Panc1 (cell line): ENCODE results near the gene KCNAB1. TPM values are rescaled to one million over a fixed set of nuclear protein-coding genes. Genes with fewer than 3 reads are reported as not detected.
A peak's percentile ranks its signal among the peaks of the same experiment; 100 is the strongest.

Source experiments
- ATAC-seq: fragments of 200-7000 bp; cut with Tn5 transposase; 2 replicates; pipeline ENCODE4 v1.9.1; 2020; ENCODE audit warnings: mild to moderate bottlenecking, moderate library complexity
- BruUV-seq: library from RNA; stranded (reverse); fragments of 400-500 nt; replicated peaks from 2 replicates; lab custom pipeline; 2021; lab: Mats Ljungman, UMichigan
- CTCF ChIA-PET: fragments of 300-600 bp; sonication (Branson Sonifier 250); formaldehyde crosslinking; loops from one replicate; lab custom pipeline; 2022; ENCODE audit warnings: antibody characterized with exemption; lab: Charles Lee
- POLR2A ChIA-PET: fragments of 300-600 bp; sonication (Branson Sonifier 250); formaldehyde crosslinking; loops from one replicate; lab custom pipeline; 2022; ENCODE audit warnings: antibody characterized with exemption; lab: Charles Lee
- DNase-seq: peaks from one replicate; pipeline ENCODE4 v3.0.0-alpha.2; 2010; ENCODE audit warnings: low read depth, low spot score
- H3K27ac ChIP-seq: 2 replicates; pipeline ENCODE4 v1.5.1; 2011; ENCODE audit warnings: mild to moderate bottlenecking, low read length, inconsistent platforms
- H3K27me3 ChIP-seq: fragments of 200-500 bp; sonication (Bioruptor generic); 2 replicates; pipeline ENCODE4 v1.6.0; 2014; ENCODE audit warnings: low read length, inconsistent platforms; ENCODE audit not compliant: control insufficient read depth, insufficient read depth
- H3K36me3 ChIP-seq: fragments of 200-500 bp; sonication (Bioruptor generic); 2 replicates; pipeline ENCODE4 v1.5.1; 2014; ENCODE audit warnings: inconsistent platforms, mild to moderate bottlenecking, low read length, moderate library complexity; ENCODE audit not compliant: control insufficient read depth, insufficient read depth
- H3K4me1 ChIP-seq: 2 replicates; pipeline ENCODE4 v1.5.1; 2011; ENCODE audit warnings: inconsistent platforms, mild to moderate bottlenecking, low read length, moderate library complexity; ENCODE audit not compliant: control insufficient read depth, insufficient read depth
- H3K4me3 ChIP-seq, 2 experiments: 2 replicates each; pipeline ENCODE4 v1.5.1; 2011 to 2012; ENCODE audit warnings: low read depth in 2 of 2, low read length in 2 of 2, mild to moderate bottlenecking in 2 of 2, inconsistent platforms in 1 of 2, moderate library complexity in 1 of 2
- H3K9me3 ChIP-seq: fragments of 200-500 bp; sonication (Bioruptor generic); 2 replicates; pipeline ENCODE4 v1.5.1; 2014; ENCODE audit warnings: low read depth, mild to moderate bottlenecking, inconsistent platforms, low read length, moderate library complexity; ENCODE audit not compliant: control insufficient read depth, insufficient read depth
- CTCF ChIP-seq: fragments of 450-650 bp; IDR thresholded peaks from 2 replicates; pipeline ENCODE4 v1.5.1; 2017; ENCODE audit warnings: mild to moderate bottlenecking
- POLR2AphosphoS5 ChIP-seq: IDR thresholded peaks from 2 replicates; pipeline ENCODE4 v1.6.1; 2012; ENCODE audit warnings: mild to moderate bottlenecking, low read depth, low read length, moderate library complexity
- REST ChIP-seq, 2 experiments: IDR thresholded peaks; 2 replicates each; pipeline ENCODE4 v1.6.1; 2011 to 2012; ENCODE audit warnings: low read depth in 2 of 2, control low read depth in 1 of 2, low read length in 1 of 2, mild to moderate bottlenecking in 1 of 2, moderate library complexity in 1 of 2; ENCODE audit not compliant: insufficient read depth in 1 of 2
- SIN3A ChIP-seq: IDR thresholded peaks from 2 replicates; pipeline ENCODE4 v1.6.1; 2012; ENCODE audit warnings: low read depth, mild to moderate bottlenecking, low read length, moderate library complexity, borderline replicate concordance; ENCODE audit not compliant: insufficient read depth
- TCF7L2 ChIP-seq: IDR thresholded peaks from 2 replicates; pipeline ENCODE4 v1.6.1; 2011; ENCODE audit warnings: mild to moderate bottlenecking, low read depth, low read length, inconsistent platforms
- in situ Hi-C: cut with HindIII; loops from 2 replicates; pipeline ENCODE4 v1.10.0; 2016; ENCODE audit warnings: low sequenced_read_pairs, low pct_unique_long_range_greater_than_20kb
- intact Hi-C: fragments of 100-400 bp; cut with micrococcal nuclease; formaldehyde crosslinking; loops from one replicate; pipeline ENCODE4 v1.10.0; 2022; ENCODE audit not compliant: unreplicated experiment
- total RNA-seq: library from RNA; stranded (reverse); gene quantifications from one replicate; pipeline ENCODE4 v1.2.1, GENCODE V29; 2021; ENCODE audit not compliant: unreplicated experiment

Gene KCNAB1
- total RNA-seq, 1 experiment from 2014 or later: not detected

GRCh38 chr3:156293566-156293965 lies 173.2 kb downstream of the KCNAB1 start:
- BruUV-seq: no TSS peak

GRCh38 chr3:156297582-156297981 lies 177.2 kb downstream of the KCNAB1 start:
- BruUV-seq: no TSS peak
- Histone ChIP-seq H3K36me3 (no peaks in the 10 kb centered on the region), H3K27ac (no peak overlapping the region), H3K4me3 (no peak overlapping the region), H3K27me3 (peaks cover 16% of the 10 kb centered on the region), H3K4me1 (no peaks in the 10 kb centered on the region), H3K9me3 (no peaks in the 10 kb centered on the region)
- ATAC-seq: no peak
- intact Hi-C loops (no loop called here), in situ Hi-C loops (no loop called here)
- DNase-seq: no peak
- CTCF ChIA-PET: no interaction called here
- no peak for TF ChIP-seq POLR2AphosphoS5
- no peak for TF ChIP-seq SIN3A
- TF ChIP-seq REST (IDR thresholded peaks at IDR 0.05; ENCODE audit: insufficient read depth in 1 of 2, low read depth in 2 of 2, low read length in 1 of 2): no peak
- TF ChIP-seq CTCF: no peak
- TF ChIP-seq TCF7L2: no peak
- POLR2A ChIA-PET: no interaction called here

More at GRCh38 chr3:156293566-156293965, 173.2 kb downstream of the KCNAB1 start:
- intact Hi-C loops (no loop called here), in situ Hi-C loops (no loop called here)
- ATAC-seq (no peak), DNase-seq (no peak)
- CTCF ChIA-PET: no interaction called here
- peak overlapping the region in 1 of 2 experiments; percentile 36; a peak in 1 of 4 replicates for H3K4me3 ChIP-seq
- POLR2A ChIA-PET: no interaction called here
- no peaks in the 10 kb centered on the region for H3K36me3 ChIP-seq
- no peak for TF ChIP-seq TCF7L2
- no peak for TF ChIP-seq SIN3A
- no peak for TF ChIP-seq CTCF
- no peak for TF ChIP-seq POLR2AphosphoS5
- TF ChIP-seq REST (IDR thresholded peaks at IDR 0.05; ENCODE audit: insufficient read depth in 1 of 2, low read depth in 2 of 2, low read length in 1 of 2): no peak
- H3K27ac ChIP-seq: no peak overlapping the region
- no peaks in the 10 kb centered on the region; the same call in 1 of the 2 replicates for H3K4me1 ChIP-seq
- no peaks in the 10 kb centered on the region for H3K9me3 ChIP-seq
- H3K27me3 ChIP-seq: peaks cover 46% of the 10 kb centered on the region
